IPS-11a (cell line): ENCODE results near the gene ABL2.
"Not testable (repeated sequence)": the region's sequence is repeated elsewhere in the genome, so short reads cannot be mapped to it uniquely, and the experiment has no call there.

Experiments used
- H3K4me3 ChIP-seq: one replicate; pipeline ENCODE4 v1.5.1; 2013; ENCODE audit warnings: low read depth, low read length, control low read depth

The ABL2 gene

GRCh38 chr1:179170468-179170770 lies 59.1 kb downstream of the ABL2 start:
- not testable (repeated sequence) for H3K4me3 ChIP-seq

DNA sequence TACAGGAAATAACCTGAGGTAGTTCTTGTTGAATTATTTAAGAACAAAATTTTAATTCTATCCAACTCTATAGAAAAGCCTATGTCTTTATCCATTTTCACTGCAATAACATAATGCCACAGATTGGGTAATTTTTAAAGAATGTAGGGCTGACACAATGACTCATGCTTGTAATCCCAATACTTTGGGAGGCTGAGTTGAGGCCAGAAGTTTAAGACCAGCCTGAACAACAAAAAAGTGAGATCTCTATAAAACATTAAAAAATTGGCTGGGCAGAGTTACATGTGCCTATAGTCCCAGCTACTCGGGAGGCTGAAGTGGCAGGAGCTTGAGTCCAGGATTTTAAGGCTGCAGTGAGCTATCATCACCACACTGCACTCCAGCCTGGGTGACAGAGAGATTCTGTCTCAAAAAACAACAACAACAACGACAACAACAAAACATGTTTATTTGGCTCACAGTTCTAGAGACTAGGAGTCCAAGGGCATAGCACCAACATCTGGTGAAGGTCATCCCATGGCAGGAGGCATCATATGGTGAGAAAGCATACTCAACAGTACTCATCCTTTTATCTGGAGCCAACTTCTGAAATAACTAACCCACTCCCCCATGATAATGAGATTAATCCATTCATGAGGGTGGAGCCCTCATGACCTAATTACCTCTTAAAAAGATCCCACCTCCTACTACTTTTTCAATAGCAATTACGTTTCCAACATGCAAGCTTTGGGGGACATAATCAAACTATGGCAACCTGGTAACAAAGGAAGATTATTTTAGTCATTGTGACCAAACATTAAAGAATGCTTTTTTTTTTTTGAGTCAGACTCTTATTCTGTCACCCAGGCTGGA lies 59.6 kb downstream of the ABL2 start:
- H3K4me3 ChIP-seq: no peak overlapping the region

DNA sequence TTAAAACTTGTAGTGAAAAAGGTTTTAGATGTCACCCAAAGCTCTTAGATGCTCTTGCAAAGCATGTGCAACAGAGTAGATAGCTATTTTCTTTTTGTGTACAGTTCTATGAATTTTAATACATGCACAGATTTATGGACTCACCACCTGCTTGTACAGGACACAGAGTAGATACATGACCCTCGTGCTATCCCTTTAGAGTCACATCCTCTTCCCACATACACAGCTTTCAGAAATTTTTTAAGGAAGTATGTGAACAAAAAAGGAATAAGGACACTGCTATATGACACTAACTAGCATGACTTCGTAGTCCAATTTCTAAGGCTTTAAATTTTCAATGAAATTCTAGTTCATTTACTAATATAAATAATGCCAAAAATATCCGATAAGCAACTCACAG lies 60.9 kb downstream of the ABL2 start:
- no peak overlapping the region for H3K4me3 ChIP-seq

GRCh38 chr1:179167955-179168354 lies 61.5 kb downstream of the ABL2 start:
- H3K4me3 ChIP-seq: no peak overlapping the region

GRCh38 chr1:179167418-179167777 lies 62.1 kb downstream of the ABL2 start:
- H3K4me3 ChIP-seq: no peak overlapping the region

DNA sequence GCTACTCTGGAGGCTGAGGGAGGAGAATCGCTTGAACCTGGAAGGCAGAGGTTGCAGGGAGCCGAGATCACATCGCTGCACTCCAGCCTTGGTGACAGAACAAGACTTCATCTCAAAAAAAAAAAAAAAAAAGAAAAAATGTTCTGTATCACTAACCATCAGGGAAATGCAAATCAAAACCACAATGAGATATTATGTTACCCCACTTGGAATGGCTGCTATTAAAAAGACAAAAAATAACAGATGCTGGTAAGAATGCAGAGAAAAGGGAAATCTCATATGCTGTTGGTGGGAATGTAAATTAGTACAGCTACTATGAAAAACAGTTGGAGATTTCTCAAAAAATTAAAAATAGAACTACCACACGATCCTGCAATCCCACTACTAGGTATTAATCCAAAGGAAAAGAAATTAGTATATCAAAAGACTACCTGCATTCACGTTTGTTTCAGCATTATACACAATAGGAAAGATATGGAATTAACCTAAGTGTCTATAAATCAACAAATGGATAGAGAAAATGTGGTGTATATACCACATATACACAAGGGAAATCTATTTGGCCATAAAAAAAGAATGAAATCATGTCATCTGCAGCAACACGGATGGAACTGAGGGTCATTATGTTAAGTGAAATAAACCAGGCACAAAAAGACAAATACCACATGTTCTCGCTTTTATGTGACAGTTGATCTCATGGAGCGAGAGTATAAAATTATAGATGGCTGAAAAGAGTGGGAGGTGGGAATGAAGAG lies 62.6 kb downstream of the ABL2 start:
- no peak overlapping the region for H3K4me3 ChIP-seq

DNA sequence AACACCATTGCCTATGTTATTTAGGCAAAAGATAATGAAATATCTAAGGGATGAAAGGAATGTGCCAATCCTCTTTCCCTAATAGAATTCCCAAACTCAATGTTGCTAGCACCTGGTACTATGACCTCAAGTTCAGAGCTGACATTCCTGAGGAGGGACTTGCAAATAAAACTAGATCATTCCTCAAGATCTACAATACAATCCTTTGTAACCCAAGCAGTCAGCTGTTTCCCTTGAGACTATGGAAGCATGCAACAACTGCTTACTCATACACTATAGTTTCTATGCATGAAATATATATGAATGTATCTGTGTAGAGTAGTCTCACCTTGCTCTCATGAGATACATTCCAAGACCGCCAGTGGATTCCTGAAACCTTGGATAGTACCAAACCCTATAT lies 65.0 kb downstream of the ABL2 start:
- no peak overlapping the region for H3K4me3 ChIP-seq

DNA sequence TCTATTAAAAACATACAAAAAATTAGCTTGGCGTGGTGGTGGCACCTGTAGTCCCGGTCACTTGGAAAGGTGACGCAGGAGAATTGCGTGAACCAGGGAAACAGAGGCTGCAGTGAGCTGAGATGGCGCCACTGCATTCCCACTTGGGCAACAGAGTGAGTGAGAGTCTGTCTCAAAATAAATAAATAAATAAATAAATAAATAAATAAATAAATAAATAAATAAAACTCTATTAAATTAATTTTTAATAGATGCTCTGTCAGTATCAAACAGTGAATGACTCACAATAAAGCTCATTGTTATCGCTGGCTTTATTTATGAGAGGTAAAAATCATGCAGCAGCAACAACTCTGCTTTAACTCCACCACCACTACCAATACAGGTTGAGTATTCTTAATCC lies 72.8 kb downstream of the ABL2 start:
- H3K4me3 ChIP-seq: no peak overlapping the region

- H3K4me3 ChIP-seq: no peak overlapping the region
These were observed 73.5 kb downstream of the ABL2 start for GRCh38 chr1:179156026-179156425.

- no peak overlapping the region for H3K4me3 ChIP-seq
These were observed 73.9 kb downstream of the ABL2 start for GRCh38 chr1:179155615-179156014.

DNA sequence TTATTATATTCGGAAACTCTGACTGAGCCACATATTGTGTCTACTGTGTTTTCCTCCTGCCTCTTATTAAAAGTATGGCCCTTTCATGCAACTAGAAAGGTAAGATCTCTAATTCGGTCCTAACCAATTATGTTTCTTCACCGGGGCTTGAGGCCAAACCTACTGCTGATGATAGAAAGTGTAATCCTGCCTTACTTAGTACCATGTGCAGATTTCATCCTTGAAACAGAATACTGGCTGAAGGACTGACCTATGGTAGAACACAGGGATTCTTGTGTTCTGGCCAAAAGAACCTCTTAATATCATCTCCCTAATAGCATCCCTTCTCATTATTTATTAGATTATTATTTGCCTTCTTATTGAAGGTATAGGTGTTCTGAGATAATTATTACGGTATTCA lies 75.0 kb downstream of the ABL2 start:
- no peak overlapping the region for H3K4me3 ChIP-seq

- H3K4me3 ChIP-seq: no peak overlapping the region
These were observed 76.3 kb downstream of the ABL2 start for GRCh38 chr1:179153217-179153616.

- no peak overlapping the region for H3K4me3 ChIP-seq
These were observed 77.4 kb downstream of the ABL2 start for GRCh38 chr1:179151908-179152682.

- no peak overlapping the region for H3K4me3 ChIP-seq
These were observed 82.6 kb downstream of the ABL2 start for GRCh38 chr1:179146911-179147310.

DNA sequence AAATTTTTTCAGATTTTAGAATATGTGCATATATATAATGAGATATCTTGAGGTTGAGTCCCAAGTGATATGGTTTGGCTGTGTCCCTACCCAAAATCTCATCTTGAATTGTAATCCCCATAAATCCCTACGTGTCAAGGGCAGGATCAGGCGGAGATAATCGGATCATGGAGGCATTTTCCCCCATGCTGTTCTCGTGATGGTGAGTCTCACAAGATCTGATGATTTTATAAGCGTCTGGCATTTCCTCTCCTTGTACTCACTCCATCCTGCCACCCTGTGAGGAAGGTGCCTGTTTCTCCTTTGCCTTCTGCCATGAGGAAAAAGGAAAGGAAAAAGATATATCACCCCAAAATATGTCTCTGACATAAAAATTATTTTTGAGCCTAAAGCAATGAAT lies 83.0 kb downstream of the ABL2 start:
- H3K4me3 ChIP-seq: no peak overlapping the region

DNA sequence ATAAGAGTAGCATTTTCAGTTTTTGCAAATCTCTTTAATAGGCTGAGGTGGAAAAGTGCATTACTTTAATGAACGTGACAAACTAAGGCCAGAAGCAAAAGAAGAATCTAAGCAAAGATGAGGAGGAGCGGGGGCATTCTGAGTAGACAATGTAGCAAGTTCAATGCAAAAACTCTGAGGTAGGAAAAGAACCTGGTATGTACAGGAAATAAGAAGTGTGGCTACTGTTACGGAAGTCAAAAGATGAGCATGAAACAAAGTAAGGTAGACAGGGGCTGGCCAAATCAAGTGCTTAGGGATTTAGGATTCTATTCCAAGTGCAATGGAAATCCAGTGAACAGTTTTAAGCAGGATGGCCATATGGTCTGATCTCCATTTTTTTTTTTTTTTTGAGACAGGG lies 84.0 kb downstream of the ABL2 start:
- H3K4me3 ChIP-seq: no peak overlapping the region

DNA sequence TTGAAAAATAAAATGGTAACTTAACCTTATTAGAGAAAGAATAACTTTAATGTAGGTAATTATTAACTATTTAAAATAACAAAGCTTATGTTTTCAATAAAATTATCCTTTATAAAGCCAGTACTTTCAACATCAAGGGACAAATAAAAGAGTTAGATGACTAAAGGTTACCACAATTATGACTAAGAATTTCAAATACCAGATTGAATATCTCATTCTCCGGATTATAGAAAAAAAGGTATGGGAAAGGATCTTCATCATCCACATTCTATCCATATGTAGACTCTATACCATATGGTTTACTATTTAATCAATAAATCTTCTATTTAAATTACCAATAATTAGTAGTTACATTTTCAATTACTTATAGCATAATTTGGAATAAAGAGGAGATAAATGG lies 84.9 kb downstream of the ABL2 start:
- no peak overlapping the region for H3K4me3 ChIP-seq

DNA sequence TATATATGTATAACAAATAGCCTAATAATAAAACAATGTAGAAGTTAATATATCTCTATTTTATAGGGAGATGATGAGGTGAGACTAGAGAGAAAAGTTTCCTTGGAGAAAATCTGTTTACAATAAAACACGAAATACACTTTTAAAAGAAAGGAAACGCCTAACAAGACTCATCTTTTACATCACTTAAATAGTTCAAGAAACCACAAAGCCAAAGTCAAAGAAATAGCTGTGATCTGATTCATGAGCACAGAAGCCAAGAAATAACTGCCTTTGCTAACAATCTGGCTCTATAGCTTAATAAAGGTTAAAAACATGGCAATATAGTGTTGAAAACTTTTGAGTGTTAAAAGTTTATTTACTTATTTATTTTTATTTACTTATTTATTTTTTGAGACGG lies 86.2 kb downstream of the ABL2 start:
- no peak overlapping the region for H3K4me3 ChIP-seq

GRCh38 chr1:179142889-179143299 lies 86.6 kb downstream of the ABL2 start:
- H3K4me3 ChIP-seq: no peak overlapping the region

- H3K4me3 ChIP-seq: no peak overlapping the region
These were observed 87.8 kb downstream of the ABL2 start for GRCh38 chr1:179141592-179142251.

DNA sequence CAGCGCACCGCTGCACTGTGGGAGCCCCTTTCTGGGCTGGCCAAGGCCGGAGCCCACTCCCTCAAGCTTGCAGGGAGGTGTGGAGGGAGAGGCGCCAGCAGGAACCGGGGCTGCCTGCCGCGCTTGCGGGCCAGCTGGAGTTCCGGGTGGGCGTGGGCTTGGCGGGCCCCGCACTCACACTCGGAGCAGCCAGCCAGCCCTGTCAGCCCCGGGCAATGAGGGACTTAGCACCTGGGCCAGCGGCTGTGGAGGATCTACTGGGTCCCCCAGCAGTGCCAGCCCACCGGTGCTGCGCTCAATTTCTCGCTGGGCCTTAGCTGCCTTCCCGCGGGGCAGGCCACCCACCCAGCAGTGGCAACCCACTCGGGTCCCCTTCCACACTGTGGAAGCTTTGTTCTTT lies 90.7 kb downstream of the ABL2 start:
- H3K4me3 ChIP-seq: not testable (repeated sequence)
